ENCODE data around the gene KIAA0930. TPM values are rescaled to one million over a fixed set of nuclear protein-coding genes. Genes with fewer than 3 reads are reported as not detected.

KIAA0930 gene
- total and polyA plus RNA-seq, 2 of the 4 experiments (the other 2 are of a cell fraction) = 25.3 to 34.1 TPM

- intact Hi-C loops (cut with micrococcal nuclease) = no loop called here
- TF ChIP-seq NFE2L2 (IDR thresholded peaks at IDR 0.05; ENCODE audit: low read depth, low read length) (no peak), MAZ (IDR thresholded peaks at IDR 0.05; ENCODE audit: borderline replicate concordance, low read depth, low read length) (no peak)
- Histone ChIP-seq H3K23ac (ENCODE audit: low read depth, low read length) (no peak overlapping the region), H2BK5ac (ENCODE audit: low read depth, low read length, poor library complexity, severe bottlenecking) (no peak overlapping the region), H3K27me3 (ENCODE audit: control insufficient read depth, insufficient read depth, low read length) (no peaks in the 10 kb centered on the region), H3K18ac (ENCODE audit: low read depth, low read length) (no peak overlapping the region), H3K9me1 (ENCODE audit: insufficient read depth, low read length) (peaks cover 15% of the 10 kb centered on the region), H3K36me3 (ENCODE audit: control insufficient read depth, insufficient read depth, low read length) (peaks cover 54% of the 10 kb centered on the region), H4K20me1 (ENCODE audit: insufficient read depth, low read length) (peaks cover 24% of the 10 kb centered on the region), H3K4me2 (ENCODE audit: low read depth, low read length) (no peak overlapping the region), H4K5ac (ENCODE audit: low read depth, low read length) (no peak overlapping the region), H3K79me1 (ENCODE audit: low read depth in 1 of 2, low read length in 2 of 2) (peaks cover 0 to 21% of the 10 kb centered on the region in 2 experiments; a peak in 3 of 4 replicates), H3K27ac (ENCODE audit: insufficient read depth, low read length) (no peak overlapping the region), H4K91ac (ENCODE audit: insufficient read depth, low read depth, low read length) (no peak overlapping the region), H2AFZ (replicated peaks; ENCODE audit: low read length, poor library complexity) (no peak overlapping the region), H3K4me3 (ENCODE audit: insufficient read depth, low read depth, low read length) (no peak overlapping the region), H4K8ac (ENCODE audit: low read depth in 2 of 2, low read length in 2 of 2) (no peak overlapping the region), H2BK120ac (ENCODE audit: low read depth, low read length) (no peak overlapping the region), H3K9ac (ENCODE audit: low read depth, low read length) (no peak overlapping the region), H2AK5ac (ENCODE audit: low read depth, low read length) (no peak overlapping the region), H3K4ac (ENCODE audit: low read depth, low read length) (no peak overlapping the region), H3K14ac (replicated peaks; ENCODE audit: low read depth, low read length) (no peak overlapping the region), H3K4me1 (ENCODE audit: control insufficient read depth, insufficient read depth, low read length) (peaks cover 21% of the 10 kb centered on the region), H2AK9ac (replicated peaks; ENCODE audit: low read depth, low read length, poor library complexity) (no peak overlapping the region), H3K9me3 (ENCODE audit: control insufficient read depth, insufficient read depth, low read length) (no peaks in the 10 kb centered on the region), H2BK15ac (ENCODE audit: low read depth, low read length) (no peak overlapping the region), H2BK20ac (ENCODE audit: low read depth, low read length) (no peak overlapping the region), H3K56ac (ENCODE audit: extremely low read depth, insufficient read depth, low read length) (no peak overlapping the region)
- CTCF ChIA-PET = no interaction called here
- DNase-seq = no peak
- no CpG with 5 or more reads among the region's 9 CpGs for WGBS, 2 experiments (ENCODE audit: extremely low coverage in 2 of 2, insufficient read length in 1 of 2)
- in situ Hi-C loops (cut with MboI; ENCODE audit: low sequenced_read_pairs) = no loop called here
- dilution Hi-C loops (cut with HindIII; ENCODE audit: low sequenced_read_pairs, unreplicated experiment) = no loop called here
- POLR2A ChIA-PET (ENCODE audit: unreplicated experiment) = no interaction called here
- ATAC-seq (ENCODE audit: low read depth) = no peak
- no TSS peak for BruUV-seq (replicated peaks)
Observed at GRCh38 chr22:45198463-45198795, 42.3 kb downstream of the KIAA0930 start.
